Subcutaneous abdominal adipose tissue (tissue), 5 donors: ENCODE measurements around the gene CD37.
"Not testable (repeated sequence)": the region's sequence is repeated elsewhere in the genome, so short reads cannot be mapped to it uniquely, and the experiment has no call there.

Source experiments
- H3K27ac ChIP-seq: one replicate; pipeline ENCODE4 v1.7.0; 2013; ENCODE audit warnings: low read depth, mild to moderate bottlenecking, inconsistent platforms, low read length, moderate library complexity
- H3K27me3 ChIP-seq, 5 donors: one replicate each; pipeline ENCODE4 v1.7.0; 2013; ENCODE audit warnings: low read length in 5 of 5, inconsistent platforms in 1 of 5; ENCODE audit not compliant: control insufficient read depth in 5 of 5, insufficient read depth in 4 of 5
- H3K36me3 ChIP-seq, 5 donors: one replicate each; pipeline ENCODE4 v1.7.0; 2013; ENCODE audit warnings: low read length in 5 of 5; ENCODE audit not compliant: control insufficient read depth in 5 of 5, insufficient read depth in 5 of 5
- H3K4me1 ChIP-seq, 5 donors: one replicate each; pipeline ENCODE4 v1.7.0; 2013; ENCODE audit warnings: low read length in 5 of 5, mild to moderate bottlenecking in 3 of 5, moderate library complexity in 1 of 5; ENCODE audit not compliant: control insufficient read depth in 5 of 5, insufficient read depth in 5 of 5
- H3K4me3 ChIP-seq, 5 donors: one replicate each; pipeline ENCODE4 v1.7.0; 2013; ENCODE audit warnings: low read length in 5 of 5, low read depth in 1 of 5
- H3K9ac ChIP-seq, 5 donors: one replicate each; pipeline ENCODE4 v1.7.0; 2013; ENCODE audit warnings: low read length in 5 of 5, mild to moderate bottlenecking in 4 of 5, moderate library complexity in 3 of 5
- H3K9me3 ChIP-seq, 5 donors: one replicate each; pipeline ENCODE4 v1.7.0; 2013; ENCODE audit warnings: low read length in 5 of 5; ENCODE audit not compliant: control insufficient read depth in 5 of 5
- donor health status: healthy.
- donor health status: healthy.
- donor health status: healthy.
- donor health status: healthy.
- donor health status: healthy.

The CD37 gene, protein sequence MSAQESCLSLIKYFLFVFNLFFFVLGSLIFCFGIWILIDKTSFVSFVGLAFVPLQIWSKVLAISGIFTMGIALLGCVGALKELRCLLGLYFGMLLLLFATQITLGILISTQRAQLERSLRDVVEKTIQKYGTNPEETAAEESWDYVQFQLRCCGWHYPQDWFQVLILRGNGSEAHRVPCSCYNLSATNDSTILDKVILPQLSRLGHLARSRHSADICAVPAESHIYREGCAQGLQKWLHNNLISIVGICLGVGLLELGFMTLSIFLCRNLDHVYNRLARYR

DNA sequence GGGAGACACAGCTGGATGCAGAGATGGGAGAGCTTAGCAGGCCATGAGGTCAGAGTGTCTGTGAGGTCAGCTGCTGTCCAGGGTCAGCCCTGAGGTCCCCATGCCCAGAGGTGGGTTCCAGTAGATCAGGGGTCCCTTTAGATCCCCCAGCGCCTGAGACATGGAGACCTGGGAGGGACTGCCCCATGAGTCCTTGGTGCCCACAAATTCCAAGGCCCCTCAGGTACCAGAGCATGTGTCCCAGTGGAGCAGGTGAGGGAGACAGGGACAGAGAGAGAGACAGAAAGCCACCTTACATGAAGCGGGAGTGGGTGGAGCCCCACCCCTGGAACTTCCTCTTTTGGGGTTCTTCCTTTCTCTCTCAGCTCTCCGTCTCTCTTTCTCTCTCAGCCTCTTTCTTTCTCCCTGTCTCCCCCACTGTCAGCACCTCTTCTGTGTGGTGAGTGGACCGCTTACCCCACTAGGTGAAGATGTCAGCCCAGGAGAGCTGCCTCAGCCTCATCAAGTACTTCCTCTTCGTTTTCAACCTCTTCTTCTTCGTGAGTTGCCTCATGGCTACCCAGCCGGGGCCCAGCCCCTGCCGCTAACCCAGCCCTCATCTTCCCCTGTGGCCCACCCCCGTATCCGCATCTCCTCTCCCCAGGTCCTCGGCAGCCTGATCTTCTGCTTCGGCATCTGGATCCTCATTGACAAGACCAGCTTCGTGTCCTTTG lies at the start of gene CD37:
Gene CD37, plus strand, starts transcription at position 336 of the 713 bp plus-strand sequence. Its CDS starts 135 bp downstream, at position 471.
- H3K4me1 ChIP-seq, result peaks cover 0 to 35% (median 27%) of the 10 kb centered on the region in 5 donors
- no peak within 1 kb of the TSS for H3K27ac ChIP-seq
- no peaks in the 10 kb centered on the region for H3K27me3 ChIP-seq
- H3K9ac ChIP-seq, result peak within 1 kb of the TSS in 2 of 5 donors; percentile 15 to 21
- H3K9me3 ChIP-seq, result no peaks in the 10 kb centered on the region
- H3K4me3 ChIP-seq, result peak within 1 kb of the TSS; percentile 12 to 62 (median 44)
- peaks cover 0 to 8% (median 0%) of the 10 kb centered on the region in 5 donors for H3K36me3 ChIP-seq

DNA sequence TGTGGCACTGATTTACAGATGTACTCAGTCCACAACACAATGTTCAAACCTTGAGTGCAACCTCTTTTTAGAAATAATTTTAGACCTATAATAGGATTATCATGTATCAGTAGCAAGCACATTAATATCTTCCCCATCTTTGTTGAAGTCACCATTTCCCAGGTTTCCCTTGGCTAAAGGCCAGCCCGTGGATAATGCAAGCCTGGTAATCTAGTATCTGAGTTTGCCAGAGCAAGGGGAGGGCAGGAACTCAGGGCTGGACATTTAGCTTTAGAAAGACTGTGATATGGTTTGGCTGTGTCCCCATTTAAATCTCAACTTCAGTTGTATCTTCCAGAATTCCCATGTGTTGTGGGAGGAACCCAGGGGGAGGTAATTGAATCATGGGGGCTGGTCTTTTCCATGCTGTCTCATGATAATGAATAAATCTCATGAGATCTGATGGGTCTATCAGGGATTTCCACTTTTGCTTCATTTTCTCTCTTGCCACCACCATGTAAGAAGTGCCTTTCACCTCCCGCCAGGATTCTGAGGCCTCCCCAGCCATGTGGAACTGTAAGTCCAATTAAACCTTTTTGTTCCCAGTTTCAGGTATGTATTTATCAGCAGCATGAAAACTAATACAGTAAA lies 48.0 kb upstream of the CD37 start:
- H3K27me3 ChIP-seq, result peaks cover 0 to 5% (median 0%) of the 10 kb centered on the region in 5 donors
- H3K9ac ChIP-seq, result no peak overlapping the region
- no peaks in the 10 kb centered on the region for H3K36me3 ChIP-seq
- H3K4me3 ChIP-seq, result no peak overlapping the region
- H3K9me3 ChIP-seq, result no peaks in the 10 kb centered on the region
- H3K27ac ChIP-seq, result no peak overlapping the region
- H3K4me1 ChIP-seq, result no peaks in the 10 kb centered on the region

DNA sequence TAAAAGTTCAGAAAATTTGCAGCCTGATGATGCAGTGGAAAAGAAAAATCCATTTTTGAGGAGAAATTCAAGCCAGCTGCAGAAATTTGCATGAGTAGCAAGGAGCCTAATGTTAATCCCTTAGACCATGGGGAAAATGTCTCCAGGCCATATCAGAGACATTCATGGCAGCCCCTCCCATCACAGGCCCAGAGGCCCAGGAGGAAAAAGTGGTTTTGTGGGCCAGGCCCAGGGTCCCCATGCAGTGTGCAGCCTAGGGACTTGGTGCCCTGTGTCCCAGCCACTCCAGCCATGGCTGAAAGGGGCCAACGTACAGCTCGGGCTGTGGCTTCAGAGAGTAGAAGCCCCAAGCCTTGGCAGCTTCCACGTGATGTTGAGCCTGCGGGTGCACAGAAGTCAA lies 47.0 kb upstream of the CD37 start:
- H3K36me3 ChIP-seq, H3K9me3 ChIP-seq, H3K4me1 ChIP-seq, H3K27ac ChIP-seq, H3K4me3 ChIP-seq, H3K9ac ChIP-seq, H3K27me3 ChIP-seq: not testable (repeated sequence)

DNA sequence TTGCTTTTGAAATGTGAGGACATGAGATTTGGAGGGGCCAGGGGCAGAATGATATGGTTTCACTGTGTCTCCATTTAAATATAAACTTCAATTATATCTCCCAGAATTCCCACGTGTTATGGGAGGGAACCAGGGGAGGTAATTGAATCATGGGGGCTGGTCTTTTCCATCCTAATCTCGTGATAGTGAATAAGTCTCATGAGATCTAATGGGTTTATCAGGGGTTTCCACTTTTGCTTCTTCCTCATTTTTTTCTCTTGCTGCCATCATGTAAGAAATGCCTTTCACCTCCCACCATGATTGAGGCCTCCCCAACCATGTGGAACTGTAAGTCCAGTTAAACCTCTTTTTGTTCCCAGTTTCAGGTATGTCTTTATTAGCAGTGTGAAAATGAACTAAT lies 45.9 kb upstream of the CD37 start:
- H3K9me3 ChIP-seq, H3K27ac ChIP-seq, H3K4me1 ChIP-seq, H3K27me3 ChIP-seq, H3K36me3 ChIP-seq, H3K4me3 ChIP-seq, H3K9ac ChIP-seq: not testable (repeated sequence)

DNA sequence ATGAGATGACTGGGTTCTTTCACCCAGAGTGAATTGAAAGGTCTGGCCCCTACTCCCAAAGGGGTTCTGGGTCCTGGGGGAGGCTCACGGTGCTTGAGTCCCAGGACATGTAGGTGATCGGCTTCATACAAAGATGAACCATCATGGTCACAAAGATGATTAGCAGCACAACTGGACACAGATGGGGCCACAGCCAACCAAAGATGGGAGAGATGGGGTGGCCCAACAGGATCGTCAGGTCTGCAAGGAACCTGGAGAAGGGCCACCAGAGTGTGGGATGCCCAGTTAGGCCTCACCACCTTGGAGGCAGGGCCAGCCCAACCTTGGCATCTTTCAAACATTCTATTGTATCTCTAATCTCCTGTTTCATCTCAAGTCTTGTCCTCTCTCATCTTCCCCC lies 44.7 kb upstream of the CD37 start:
- no peak overlapping the region for H3K27ac ChIP-seq
- H3K36me3 ChIP-seq, result peaks cover 0 to 4% (median 0%) of the 10 kb centered on the region in 5 donors
- H3K9me3 ChIP-seq, result no peaks in the 10 kb centered on the region
- H3K4me3 ChIP-seq, result no peak overlapping the region
- no peaks in the 10 kb centered on the region for H3K27me3 ChIP-seq
- no peak overlapping the region for H3K9ac ChIP-seq
- H3K4me1 ChIP-seq, result no peaks in the 10 kb centered on the region

DNA sequence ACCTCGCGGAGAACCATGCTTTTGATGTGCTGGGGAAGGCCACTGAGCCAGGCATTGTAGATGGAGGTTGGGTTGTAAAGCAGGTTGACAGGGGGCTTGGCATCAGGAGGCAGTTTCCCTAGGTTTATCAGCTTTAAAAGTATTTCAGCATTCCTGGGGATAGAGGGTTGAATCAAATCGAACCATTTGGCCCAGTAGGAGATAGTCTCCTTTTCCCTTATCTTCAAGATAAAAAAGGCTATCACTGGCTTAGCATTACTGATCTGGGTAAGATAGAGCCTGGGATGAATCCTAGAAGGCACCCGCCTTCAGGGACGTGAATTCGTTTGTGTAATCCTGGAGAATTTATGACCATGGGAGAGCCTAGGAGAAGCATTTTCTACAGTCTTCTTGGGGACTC lies 40.8 kb upstream of the CD37 start:
- H3K36me3 ChIP-seq, result peaks cover 0 to 4% (median 0%) of the 10 kb centered on the region in 5 donors
- no peaks in the 10 kb centered on the region for H3K9me3 ChIP-seq
- peak overlapping the region in 1 of 5 donors; percentile 3 for H3K9ac ChIP-seq
- no peak overlapping the region for H3K27ac ChIP-seq
- no peaks in the 10 kb centered on the region for H3K27me3 ChIP-seq
- no peaks in the 10 kb centered on the region for H3K4me1 ChIP-seq
- H3K4me3 ChIP-seq, result no peak overlapping the region

DNA sequence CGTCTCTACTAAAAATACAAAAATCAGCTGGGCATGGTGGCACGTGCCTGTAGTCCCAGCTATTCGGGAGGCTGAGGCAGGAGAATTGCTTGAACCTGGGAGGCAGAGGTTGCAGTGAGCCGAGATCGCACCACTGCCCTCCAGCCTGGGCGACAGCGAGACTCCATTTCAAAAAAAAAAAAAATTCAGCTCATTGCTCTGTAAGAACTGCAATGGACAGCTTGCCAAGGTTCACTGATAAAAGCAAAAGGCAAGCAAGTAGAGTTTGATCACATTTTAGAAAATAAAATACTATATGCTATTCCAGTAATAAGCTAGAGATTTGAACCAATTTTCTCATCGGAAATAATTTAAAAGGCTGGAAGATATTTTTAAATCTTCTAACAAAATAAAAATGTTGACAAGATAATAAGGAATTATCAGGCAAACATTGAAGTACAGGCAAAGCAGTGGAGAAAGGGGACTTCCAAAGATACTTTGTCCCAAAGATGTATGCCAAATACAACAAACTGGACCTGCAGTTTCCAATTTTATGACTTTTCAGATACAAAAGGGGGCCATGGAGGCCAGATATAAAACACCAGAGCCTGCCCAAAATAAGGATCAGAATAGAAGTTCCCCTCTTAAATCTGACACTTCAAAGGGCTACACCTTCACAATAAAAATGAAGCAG lies 39.9 kb upstream of the CD37 start:
- Histone ChIP-seq H3K4me1 (no peaks in the 10 kb centered on the region), H3K4me3 (no peak overlapping the region), H3K27ac (no peak overlapping the region), H3K9ac (no peak overlapping the region), H3K36me3 (peaks cover 0 to 4% (median 0%) of the 10 kb centered on the region in 5 donors), H3K27me3 (no peaks in the 10 kb centered on the region), H3K9me3 (no peaks in the 10 kb centered on the region)

DNA sequence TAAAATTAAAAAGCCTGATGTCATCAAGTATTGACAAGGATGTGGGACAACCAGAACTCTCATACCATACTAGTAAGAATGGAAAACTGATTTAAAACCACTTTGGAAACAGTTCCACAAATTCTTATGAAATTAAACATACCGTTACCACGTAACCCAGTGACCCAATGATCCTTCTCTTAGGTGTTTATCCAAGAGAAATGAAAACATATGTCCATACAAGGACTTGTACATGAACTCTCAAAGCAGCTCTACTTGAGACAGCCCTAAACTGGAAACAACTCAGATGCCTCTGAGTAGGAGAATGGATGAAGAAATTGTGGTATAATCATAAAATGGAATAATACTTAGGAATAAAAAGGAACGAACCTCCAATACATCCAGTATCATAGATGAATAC lies 37.8 kb upstream of the CD37 start:
- Histone ChIP-seq H3K9me3 (no peaks in the 10 kb centered on the region), H3K9ac (no peak overlapping the region), H3K4me3 (no peak overlapping the region), H3K36me3 (peaks cover 0 to 4% (median 0%) of the 10 kb centered on the region in 5 donors), H3K27ac (no peak overlapping the region), H3K4me1 (peaks cover 0 to 5% (median 3%) of the 10 kb centered on the region in 5 donors), H3K27me3 (no peaks in the 10 kb centered on the region)

DNA sequence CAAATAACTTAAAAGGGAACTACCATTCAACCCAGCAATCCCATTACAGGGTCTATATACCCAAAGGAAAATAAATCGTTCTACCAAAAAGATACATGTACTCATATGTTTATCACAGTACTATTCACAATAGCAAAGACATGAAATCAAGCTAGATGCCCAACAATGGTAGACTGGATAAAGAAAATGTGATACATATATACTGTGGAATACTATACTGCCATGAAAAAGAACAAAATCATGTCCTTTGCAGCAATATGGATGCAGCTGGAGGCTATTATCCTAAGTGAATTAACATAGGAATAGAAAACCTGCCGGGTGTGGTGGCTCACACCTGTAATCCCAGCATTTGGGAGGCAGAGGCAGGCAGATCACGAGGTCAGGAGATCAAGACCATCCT lies 36.6 kb upstream of the CD37 start:
- not testable (repeated sequence) for H3K4me1 ChIP-seq, H3K27me3 ChIP-seq, H3K9me3 ChIP-seq, H3K27ac ChIP-seq, H3K4me3 ChIP-seq, H3K36me3 ChIP-seq, H3K9ac ChIP-seq
